Myometrial cell (primary cell): ENCODE measurements around the gene ETV5. TPM values are rescaled to one million over a fixed set of nuclear protein-coding genes. Genes with fewer than 3 reads are reported as not detected.

Source experiments
- total RNA-seq: library from RNA; depleted of rRNA; stranded (reverse); fragments of >200 nt; gene quantifications from 2 replicates; pipeline ENCODE4 v1.2.3, GENCODE V29; 2015

ETV5 gene
- total RNA-seq, result 43.5 and 48.7 TPM in 2 replicates

GRCh38 chr3:186108941-186109865, at the start of gene ETV5:
ETV5 (minus strand) TSS chr3:186109089; CDS start chr3:186105868, 3,221 bp downstream.

Other genes starting within 250 kb of the ETV5 start
- 160 and 215 TPM in 2 replicates for gene TRA2B, start 171.1 kb downstream of the ETV5 start, total RNA-seq